Suprapubic skin (tissue), 4 donors: ENCODE results near the gene MAP1LC3B. TPM values are rescaled to one million over a fixed set of nuclear protein-coding genes. Genes with fewer than 3 reads are reported as not detected.

Experiments used
- DNase-seq, 2 donors: peaks; one replicate each; pipeline ENCODE4 v3.0.0-alpha.2; 2019; ENCODE audit warnings: low spot score in 2 of 2
- H3K27ac ChIP-seq: fragments of 200-600 bp; sonication (generic); one replicate; pipeline ENCODE4 v1.5.1; 2019
- H3K27me3 ChIP-seq: fragments of 200-600 bp; sonication (generic); one replicate; pipeline ENCODE4 v1.5.1; 2019
- H3K36me3 ChIP-seq: fragments of 200-600 bp; sonication (generic); one replicate; pipeline ENCODE4 v1.5.1; 2019
- H3K4me1 ChIP-seq: fragments of 200-600 bp; sonication (generic); one replicate; pipeline ENCODE4 v1.5.1; 2019
- H3K4me3 ChIP-seq: fragments of 200-600 bp; sonication (generic); one replicate; pipeline ENCODE4 v1.5.1; 2019; ENCODE audit warnings: mild to moderate bottlenecking
- H3K9me3 ChIP-seq: fragments of 200-600 bp; sonication (generic); one replicate; pipeline ENCODE4 v1.5.1; 2019
- CTCF ChIP-seq, 2 donors: fragments of 200-600 bp in 1 of 2; fragments of 450-650 bp in 1 of 2; sonication (generic) in 1 of 2; IDR thresholded peaks; one replicate each; pipeline ENCODE4 v1.5.1; 2016 to 2019; ENCODE audit warnings: antibody characterized with exemption in 2 of 2, mild to moderate bottlenecking in 1 of 2, moderate library complexity in 1 of 2
- EP300 ChIP-seq: sonication (generic); formaldehyde crosslinking; IDR thresholded peaks from one replicate; pipeline ENCODE4 v1.6.1; 2017; ENCODE audit warnings: antibody characterized with exemption
- POLR2A ChIP-seq, 2 donors: fragments of 450-650 bp; IDR thresholded peaks; one replicate each; pipeline ENCODE4 v1.6.1; 2017; ENCODE audit warnings: antibody characterized with exemption in 2 of 2, mild to moderate bottlenecking in 2 of 2, moderate library complexity in 2 of 2
- POLR2AphosphoS5 ChIP-seq, 3 donors: sonication (generic); formaldehyde crosslinking; IDR thresholded peaks; one replicate each; pipeline ENCODE4 v1.6.1; 2017; ENCODE audit warnings: antibody characterized with exemption in 3 of 3
- WGBS: methylation state at CpG from one replicate; pipeline ENCODE4 v1.1.5; 2018; 5-methylcytosine and 5-hydroxymethylcytosine counted together
- total RNA-seq, 4 donors: library from RNA; depleted of rRNA; stranded (reverse); fragments of >200 nt; gene quantifications; one replicate each; pipeline ENCODE4 v1.1.0, GENCODE V29; 2016

Gene MAP1LC3B
- total RNA-seq, 4 donors from 2014 or later = 57.8 to 82.0 (median 71.3) TPM

- Histone ChIP-seq H3K4me3 (no peak overlapping the region), H3K9me3 (no peaks in the 10 kb centered on the region), H3K27ac (peak overlapping the region; percentile 59), H3K27me3 (no peaks in the 10 kb centered on the region), H3K36me3 (peaks cover 53% of the 10 kb centered on the region), H3K4me1 (peaks cover 14% of the 10 kb centered on the region)
- TF ChIP-seq EP300 (no peak), POLR2AphosphoS5 (IDR thresholded peaks at IDR 0.05) (no peak), POLR2A (IDR thresholded peaks at IDR 0.05) (no peak), CTCF (IDR thresholded peaks at IDR 0.05) (no peak)
- DNase-seq = no peak
- WGBS = 84% methylated on average over 30 of the region's 34 CpGs
Observed at GRCh38 chr16:87344165-87344930, 47.8 kb upstream of the MAP1LC3B start.

- WGBS = 46% methylated on average over 7 of the region's 17 CpGs
- Histone ChIP-seq H3K4me1 (peaks cover 14% of the 10 kb centered on the region), H3K4me3 (no peak overlapping the region), H3K27me3 (no peaks in the 10 kb centered on the region), H3K36me3 (peaks cover 51% of the 10 kb centered on the region), H3K27ac (peak overlapping the region; percentile 59), H3K9me3 (no peaks in the 10 kb centered on the region)
- no peak for DNase-seq
- TF ChIP-seq POLR2A (IDR thresholded peaks at IDR 0.05) (no peak), CTCF (IDR thresholded peaks at IDR 0.05) (no peak), EP300 (no peak), POLR2AphosphoS5 (IDR thresholded peaks at IDR 0.05) (no peak)
Observed at GRCh38 chr16:87344931-87345631, 47.1 kb upstream of the MAP1LC3B start.

GRCh38 chr16:87345726-87346424, 46.3 kb upstream of the MAP1LC3B start:
- peaks cover 14% of the 10 kb centered on the region for H3K4me1 ChIP-seq
- H3K27me3 ChIP-seq = no peaks in the 10 kb centered on the region
- H3K4me3 ChIP-seq = no peak overlapping the region
- no peak overlapping the region for H3K27ac ChIP-seq
- TF ChIP-seq EP300 = no peak
- no peak for TF ChIP-seq POLR2AphosphoS5 (IDR thresholded peaks at IDR 0.05)
- TF ChIP-seq POLR2A (IDR thresholded peaks at IDR 0.05) = no peak
- TF ChIP-seq CTCF (IDR thresholded peaks at IDR 0.05) = no peak
- WGBS = 93% methylated on average over 28 of the region's 28 CpGs
- peaks cover 51% of the 10 kb centered on the region for H3K36me3 ChIP-seq
- DNase-seq = no peak
- H3K9me3 ChIP-seq = no peaks in the 10 kb centered on the region

- Histone ChIP-seq H3K4me1 (peaks cover 21% of the 10 kb centered on the region), H3K4me3 (no peak overlapping the region), H3K36me3 (peaks cover 51% of the 10 kb centered on the region), H3K27me3 (no peaks in the 10 kb centered on the region), H3K9me3 (no peaks in the 10 kb centered on the region), H3K27ac (no peak overlapping the region)
- no peak for TF ChIP-seq POLR2AphosphoS5 (IDR thresholded peaks at IDR 0.05)
- no peak for TF ChIP-seq POLR2A (IDR thresholded peaks at IDR 0.05)
- TF ChIP-seq EP300 = no peak
- TF ChIP-seq CTCF (IDR thresholded peaks at IDR 0.05) = no peak
- WGBS = 92% methylated on average over 21 of the region's 21 CpGs
- DNase-seq = no peak
Observed at GRCh38 chr16:87346517-87347060, 45.5 kb upstream of the MAP1LC3B start.
